GM03348 (cell line): ENCODE measurements around the gene CCDC92B.

ENCODE experiments used
- DNase-seq: peaks from one replicate; pipeline ENCODE4 v3.0.0; 2012; ENCODE audit warnings: low spot score

The CCDC92B gene

DNA sequence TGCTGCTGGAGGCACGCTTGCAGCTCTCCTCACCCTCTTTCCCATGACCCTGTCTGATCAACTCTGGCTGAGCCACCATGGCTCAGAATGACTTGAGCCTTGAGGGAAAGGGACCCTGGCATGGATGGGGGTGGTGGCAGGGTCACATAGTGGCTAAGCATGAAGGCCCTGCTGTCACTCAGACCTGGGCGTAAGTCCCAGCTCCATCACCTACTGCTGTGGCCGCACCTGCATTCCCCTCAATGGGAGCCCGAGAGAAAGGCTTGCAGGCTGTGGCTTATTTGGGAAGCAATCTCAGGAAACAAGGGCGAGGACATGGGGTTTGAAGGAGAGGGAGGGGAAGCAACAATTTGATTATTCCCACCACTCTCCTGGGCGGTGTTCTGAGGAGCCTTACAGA lies 29.0 kb upstream of the CCDC92B start:
- no peak for DNase-seq

- no peak for DNase-seq
Measured at GRCh38 chr17:2777242-2777867, 27.9 kb upstream of the CCDC92B start.

DNA sequence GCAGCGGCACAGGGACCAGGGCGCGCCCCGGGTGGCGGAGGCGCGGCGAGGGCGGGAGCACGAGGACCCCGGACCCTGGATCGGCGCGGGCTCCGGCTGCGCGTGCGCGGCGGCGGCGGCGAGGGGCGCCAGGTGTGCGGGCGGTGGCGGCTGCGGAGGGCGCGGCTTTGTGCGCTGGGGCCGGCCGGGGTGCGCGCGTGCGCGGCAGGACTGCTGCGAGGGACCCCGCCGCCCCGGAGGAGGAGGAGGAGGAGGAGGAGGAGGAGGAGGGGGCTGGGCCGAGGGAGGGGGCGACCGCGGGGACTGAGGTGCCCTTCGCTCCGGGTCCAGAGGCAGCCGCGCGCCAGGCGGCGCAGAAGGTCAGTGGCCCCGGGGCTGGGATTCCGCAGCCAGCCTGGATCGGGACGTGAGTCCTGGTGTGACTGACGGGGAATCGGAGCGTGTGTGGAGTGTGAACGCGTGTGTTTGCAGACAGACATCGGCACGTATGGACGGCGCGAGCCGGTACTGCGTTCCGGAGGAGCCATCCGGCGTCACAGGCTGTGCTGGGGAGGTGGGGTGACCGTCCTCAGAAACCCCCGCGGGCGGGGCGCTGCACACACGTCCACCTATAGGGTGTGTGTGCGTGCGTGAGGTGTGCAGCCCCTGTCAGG lies 27.3 kb upstream of the CCDC92B start:
- no peak for DNase-seq

- no peak for DNase-seq
Measured at GRCh38 chr17:2775206-2775605, 25.8 kb upstream of the CCDC92B start.

DNA sequence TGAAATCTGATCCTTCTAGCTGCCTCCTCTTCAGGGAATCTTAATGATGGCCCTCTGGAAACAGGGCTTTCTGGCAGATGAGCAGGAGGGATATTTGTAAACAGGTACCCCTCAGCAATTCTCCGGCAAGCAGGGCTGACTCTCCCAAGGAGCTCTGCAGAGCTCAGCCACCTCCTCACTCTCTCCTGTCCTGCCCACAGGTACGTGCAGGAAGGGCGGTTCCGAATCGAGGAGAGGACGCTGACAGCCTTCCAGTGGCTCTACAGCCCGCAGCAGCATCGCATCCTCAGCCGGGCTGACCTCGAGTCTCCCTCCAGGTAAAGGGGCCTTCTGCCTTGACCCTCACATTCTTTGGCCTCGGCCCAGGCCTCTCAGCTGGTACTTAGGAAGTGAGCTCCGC lies 20.7 kb upstream of the CCDC92B start:
- DNase-seq, result no peak

GRCh38 chr17:2758870-2759269 lies 9.4 kb upstream of the CCDC92B start:
- no peak for DNase-seq

DNA sequence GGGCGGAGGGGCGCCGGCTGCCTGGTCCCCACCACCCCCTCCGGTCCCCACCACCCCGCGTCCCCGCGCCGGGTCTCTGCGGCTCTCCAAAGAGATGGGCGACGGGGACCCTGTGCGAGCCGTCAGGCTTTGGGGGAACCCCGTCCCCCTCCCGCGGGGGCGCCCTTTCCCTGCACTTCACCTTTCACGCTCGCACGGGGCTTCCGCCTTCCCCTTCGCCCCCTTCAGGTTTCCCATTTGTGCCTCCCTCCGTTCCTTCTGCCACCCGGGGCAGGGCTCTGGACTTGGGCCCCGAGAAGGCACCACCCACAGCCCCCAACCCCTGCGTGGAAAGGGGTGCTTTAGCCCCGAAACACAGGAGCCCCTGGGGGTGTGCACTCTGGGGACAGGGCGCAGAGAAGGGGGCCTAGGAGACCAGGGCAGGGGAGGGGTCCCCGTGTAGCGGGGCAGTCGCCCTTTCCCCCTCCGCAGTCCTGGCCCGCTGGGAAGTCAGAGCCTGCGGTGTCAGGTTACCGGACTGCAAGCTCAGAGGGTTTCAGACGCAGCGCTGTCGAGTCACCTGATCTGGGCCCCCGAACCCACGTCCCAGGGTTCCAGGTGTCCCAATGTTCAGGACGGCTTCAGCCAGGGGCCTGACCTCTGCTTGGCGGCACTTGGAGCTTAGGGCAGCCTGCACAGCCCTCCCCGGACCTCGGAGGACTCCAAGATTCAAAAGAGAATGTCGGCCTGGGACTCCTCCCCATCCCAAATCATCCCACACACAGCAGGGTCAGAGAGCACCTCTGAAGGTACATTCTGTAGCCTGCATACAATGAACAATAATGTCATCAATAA lies 6.7 kb upstream of the CCDC92B start:
- DNase-seq, result no peak

DNA sequence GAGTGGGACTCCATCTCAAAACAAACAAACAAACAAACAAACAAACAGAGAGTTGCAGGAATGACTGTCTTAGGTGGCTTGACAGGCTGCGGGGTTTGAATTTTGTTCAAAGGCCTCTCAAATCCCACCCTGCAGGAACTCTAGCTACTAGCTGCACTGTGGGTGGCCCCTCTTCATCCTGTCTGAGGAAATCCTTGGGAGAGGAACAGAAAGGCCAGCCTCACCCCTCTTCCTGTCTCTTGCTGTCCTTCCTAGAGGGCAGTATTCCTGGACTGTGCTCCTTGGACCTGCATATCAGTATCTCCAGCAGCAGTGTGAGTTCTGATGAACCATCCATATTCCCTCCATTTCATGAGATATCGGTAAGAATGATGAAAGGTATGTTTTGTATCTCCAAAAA lies 2.0 kb upstream of the CCDC92B start:
- DNase-seq, result no peak

DNA sequence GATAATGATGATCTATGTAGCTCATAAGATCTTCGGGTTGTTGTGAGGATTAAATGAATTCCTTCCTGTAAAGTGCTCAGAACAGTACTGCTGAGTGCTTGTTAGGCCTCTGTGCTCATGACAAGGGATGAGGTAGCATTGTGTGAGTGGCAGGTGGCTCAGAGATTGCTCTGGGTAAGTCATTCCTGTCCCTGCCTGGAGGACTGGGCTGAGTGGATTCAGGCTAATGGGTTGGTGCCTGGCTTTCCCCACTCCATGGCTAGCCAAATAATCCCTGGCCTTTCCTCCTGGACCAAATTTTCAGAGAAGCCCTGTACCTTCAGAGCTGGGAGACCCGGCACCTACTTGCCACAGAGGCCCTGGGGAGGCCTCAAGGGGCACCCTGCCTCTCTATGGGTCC lies 1.3 kb upstream of the CCDC92B start:
- DNase-seq, result no peak

DNA sequence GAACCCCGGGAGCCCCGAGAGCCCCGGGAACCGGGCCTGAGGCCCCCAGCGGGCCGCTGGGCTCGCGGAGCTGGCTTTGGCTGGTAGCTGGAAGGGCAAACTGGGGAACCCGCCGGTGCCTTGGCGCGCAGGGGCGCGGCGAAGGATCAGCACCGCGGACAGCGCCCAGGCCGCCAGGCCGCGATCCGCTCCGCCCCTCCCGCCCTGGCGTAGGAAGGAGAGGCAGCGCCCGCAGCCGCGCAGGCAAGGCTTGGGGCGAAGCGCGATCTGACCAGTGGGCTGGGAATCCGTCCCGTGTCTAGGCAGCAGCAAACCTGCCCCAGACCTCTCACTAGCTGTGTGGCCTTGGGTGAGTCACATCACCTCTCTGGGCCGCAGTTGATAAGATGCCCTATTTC lies 331 bp upstream of the CCDC92B start:
- peak; percentile 96 for DNase-seq

DNA sequence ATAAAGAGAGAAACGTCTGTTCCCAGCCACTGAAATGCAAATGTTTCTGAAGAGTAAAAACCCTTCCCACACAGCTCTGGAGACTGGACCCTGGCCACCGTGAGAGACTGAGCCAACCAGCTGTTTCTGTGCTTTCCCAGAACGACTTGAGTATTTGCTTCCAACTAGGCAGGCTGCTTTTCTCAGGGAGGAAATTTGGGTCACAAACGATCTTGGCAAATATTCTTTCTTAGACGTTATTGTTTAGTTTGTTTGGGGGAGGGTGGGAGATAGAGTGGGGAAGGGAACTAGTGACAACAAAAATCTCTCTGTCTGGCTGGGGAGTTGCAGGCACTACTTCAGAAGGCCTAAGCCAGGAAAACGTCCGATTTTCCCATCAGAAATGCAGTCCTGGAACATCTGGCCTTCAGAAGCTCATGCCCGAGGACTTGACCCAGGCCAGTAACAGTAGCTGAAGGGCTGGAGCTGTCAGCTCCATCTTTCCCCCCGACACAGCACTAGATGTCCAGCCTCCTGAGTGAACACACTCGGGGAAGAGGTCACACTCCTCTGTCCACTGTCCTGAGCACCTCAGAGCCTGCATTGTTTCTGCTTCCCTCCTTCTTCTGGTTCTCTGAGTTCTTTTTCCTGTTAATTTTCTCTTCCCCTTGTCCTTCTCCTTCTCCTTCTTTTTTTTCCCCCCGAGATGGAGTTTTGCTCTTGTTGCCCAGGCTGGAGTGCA lies 4.0 kb downstream of the CCDC92B start:
- DNase-seq, result no peak

- no peak for DNase-seq
Measured at GRCh38 chr17:2737693-2738092, 11.8 kb downstream of the CCDC92B start.

DNA sequence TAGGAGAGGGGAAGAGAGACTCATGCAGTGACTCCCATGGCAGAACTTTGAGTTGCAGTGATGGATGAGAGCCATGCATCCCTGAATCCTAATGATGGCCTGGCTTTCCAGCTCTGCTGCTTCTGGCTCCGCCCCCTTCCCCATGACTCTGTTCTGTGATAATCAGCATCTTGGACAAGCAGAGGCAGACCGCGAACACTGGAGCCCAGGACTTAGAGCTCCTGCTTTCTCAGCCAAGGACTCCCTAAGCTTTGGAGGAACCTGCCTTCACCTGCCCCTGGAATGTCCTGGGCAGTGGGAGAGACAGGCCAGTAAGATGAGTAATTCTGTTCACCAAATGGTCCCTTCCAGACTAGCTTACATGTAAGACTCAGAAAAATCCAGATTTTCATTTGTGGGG lies 12.5 kb downstream of the CCDC92B start:
- DNase-seq, result no peak

- no peak for DNase-seq
Measured at GRCh38 chr17:2735896-2736295, 13.6 kb downstream of the CCDC92B start.

GRCh38 chr17:2734939-2735338 lies 14.5 kb downstream of the CCDC92B start:
- no peak for DNase-seq

GRCh38 chr17:2731807-2732206 lies 17.6 kb downstream of the CCDC92B start:
- DNase-seq, result no peak

GRCh38 chr17:2730764-2731353 lies 18.6 kb downstream of the CCDC92B start:
- DNase-seq, result no peak

DNA sequence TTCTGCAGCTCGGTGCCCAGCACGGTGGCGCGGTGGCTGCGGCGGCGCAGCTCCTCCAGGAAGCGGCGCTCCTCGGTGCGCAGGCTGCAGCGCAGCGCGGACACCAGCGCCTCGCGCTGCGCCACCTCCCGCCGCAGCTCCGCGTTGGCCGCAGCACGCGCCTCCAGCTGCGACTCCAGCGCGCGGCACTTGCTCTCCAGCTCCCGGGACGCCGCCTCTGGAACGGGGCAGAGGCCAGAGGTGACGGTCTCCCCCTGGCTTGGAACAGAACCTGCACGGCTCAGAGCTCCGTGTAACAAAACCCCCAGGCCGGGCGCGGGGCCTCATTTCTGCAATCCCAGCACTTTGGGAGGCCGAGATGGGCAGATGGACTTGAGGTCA lies 24.7 kb downstream of the CCDC92B start:
- peak; percentile 70 for DNase-seq

DNA sequence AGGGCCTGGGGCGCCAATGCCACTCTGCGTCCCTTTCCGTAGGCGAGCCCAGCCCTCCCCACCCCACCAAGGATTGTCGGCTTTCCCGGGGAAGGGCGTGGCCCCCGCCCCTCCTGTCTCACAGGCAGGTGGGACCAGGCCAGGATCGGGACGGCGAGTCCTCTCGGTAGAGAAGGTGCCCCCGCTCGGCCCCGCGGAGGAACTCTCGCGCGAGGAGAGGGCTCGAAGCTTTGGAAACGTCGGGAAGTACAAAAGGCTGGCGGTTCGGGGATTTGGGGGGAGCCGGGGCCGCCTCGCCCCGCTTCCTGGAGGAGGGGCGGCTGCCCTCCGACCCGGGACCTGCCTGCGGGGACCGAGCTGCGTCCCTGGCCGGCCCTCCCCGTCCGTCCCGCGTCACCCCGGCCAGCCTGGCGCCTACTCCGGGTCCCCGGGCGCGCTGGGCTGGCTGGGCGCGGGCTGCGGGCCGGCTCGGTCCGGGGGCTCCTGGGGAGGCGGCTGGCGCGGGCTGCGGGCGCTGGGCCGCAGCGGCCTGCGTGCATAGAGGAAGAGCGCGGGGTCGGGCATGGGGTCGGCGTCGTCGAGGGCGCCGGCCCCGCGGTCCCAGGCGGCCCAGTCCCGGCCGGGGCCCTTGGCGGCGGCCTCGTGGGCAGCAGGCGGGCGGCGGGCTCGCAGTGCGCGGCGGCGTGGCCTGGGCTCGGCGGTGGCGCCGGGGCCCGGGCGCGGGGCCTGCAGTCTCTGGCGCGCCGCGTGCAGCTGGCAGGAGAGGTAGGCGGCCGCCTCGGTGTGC lies 25.3 kb downstream of the CCDC92B start:
- DNase-seq, result no peak

GRCh38 chr17:2723505-2723996 lies 25.9 kb downstream of the CCDC92B start:
- no peak for DNase-seq

DNA sequence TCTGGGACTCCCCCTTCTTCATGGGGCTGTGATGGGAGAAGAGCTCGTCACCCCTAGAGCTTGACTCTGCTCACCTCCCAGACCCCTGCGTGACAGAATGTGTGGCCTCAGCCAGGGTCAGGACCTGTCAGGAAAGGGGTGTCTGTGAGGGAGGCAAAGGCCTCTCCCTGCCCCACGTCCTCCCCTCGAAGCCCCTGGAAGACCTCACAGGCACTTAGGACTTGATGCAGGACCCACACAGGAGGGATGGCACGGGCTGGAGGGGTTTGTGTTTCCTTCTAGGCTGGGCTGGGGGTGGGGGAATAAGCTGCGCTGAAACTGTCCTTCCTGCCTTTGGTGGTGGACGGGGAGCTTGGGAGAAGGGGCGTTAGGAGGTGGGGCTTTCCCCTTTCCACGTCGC lies 26.8 kb downstream of the CCDC92B start:
- no peak for DNase-seq
